Right atrium auricular region (tissue), 2 donors: Measurements from ENCODE around the gene FAM83E. TPM values are rescaled to one million over a fixed set of nuclear protein-coding genes. Genes with fewer than 3 reads are reported as not detected.

Experiments used
- DNase-seq: peaks from one replicate; pipeline ENCODE4 v3.0.0-alpha.2; 2019; ENCODE audit warnings: low spot score
- H3K27ac ChIP-seq, 2 donors: fragments of 200-600 bp; sonication (generic); 1 replicate in 1 of 2; 2 replicates in 1 of 2; pipeline ENCODE4 v1.5.1; 2016 to 2019
- H3K27me3 ChIP-seq, 2 donors: fragments of 200-600 bp; sonication (generic); one replicate each; pipeline versions ENCODE4 v1.5.1 to v1.6.0; 2017 to 2019
- H3K36me3 ChIP-seq: fragments of 200-600 bp; sonication (generic); one replicate; pipeline ENCODE4 v1.5.1; 2016
- H3K4me1 ChIP-seq, 2 donors: fragments of 200-600 bp; sonication (generic); one replicate each; pipeline versions ENCODE4 v1.5.1 to v1.6.0; 2017 to 2019
- H3K4me3 ChIP-seq, 2 donors: fragments of 200-600 bp; sonication (generic); 1 replicate in 1 of 2; 2 replicates in 1 of 2; pipeline ENCODE4 v1.5.1; 2017 to 2019; ENCODE audit warnings: mild to moderate bottlenecking in 1 of 2, moderate library complexity in 1 of 2
- H3K9me3 ChIP-seq, 2 donors: fragments of 200-600 bp; sonication (generic); one replicate each; pipeline ENCODE4 v1.5.1; 2019
- total RNA-seq, 2 donors: library from RNA; depleted of rRNA; stranded (reverse); fragments of >200 nt; gene quantifications; one replicate each; pipeline ENCODE4 v1.1.0, GENCODE V29; 2016
- TF ChIP-seq, protein P1 (sequence below), 2 donors: fragments of 200-600 bp; sonication (generic); IDR thresholded peaks; one replicate each; pipeline ENCODE4 v1.5.1; 2019; ENCODE audit warnings: antibody characterized with exemption in 2 of 2

FAM83E gene
- total RNA-seq, 2 donors from 2014 or later = not detected

DNA sequence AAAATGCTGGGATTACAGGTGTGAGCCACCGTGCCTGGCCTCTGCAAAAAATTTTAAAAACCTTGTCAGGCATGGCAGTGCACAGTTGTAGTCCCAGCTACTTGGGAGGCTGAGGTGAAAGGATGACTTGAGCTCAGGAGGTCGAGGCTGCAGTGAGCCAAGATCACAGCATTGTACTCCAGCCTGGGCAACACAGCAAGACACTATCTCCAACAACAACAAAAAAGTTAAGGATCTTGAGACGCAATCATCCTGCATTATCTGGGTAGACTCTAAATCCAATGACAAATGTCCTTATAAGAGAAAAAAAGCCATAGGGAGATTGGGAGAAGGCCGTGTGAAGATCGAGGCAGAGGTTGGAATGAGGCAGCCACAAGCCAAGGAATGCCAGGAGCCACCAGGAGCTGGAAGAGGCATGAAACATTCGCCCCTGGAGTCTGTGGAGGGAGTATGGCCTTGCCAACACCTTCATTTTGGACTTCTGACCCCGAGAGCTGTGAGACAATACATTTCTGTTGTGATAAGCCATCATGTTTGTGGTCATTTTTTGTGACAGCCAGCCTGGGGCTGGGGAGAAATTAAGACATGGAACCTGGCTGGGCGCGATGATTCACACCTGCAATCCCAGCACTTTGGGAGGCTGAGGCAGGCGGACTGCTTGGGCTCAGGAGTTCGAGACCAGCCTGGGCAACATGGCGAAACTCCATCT, 36.3 kb upstream of the FAM83E start:
- no peaks in the 10 kb centered on the region for H3K36me3 ChIP-seq
- DNase-seq = no peak
- H3K4me1 ChIP-seq = peaks cover 0 to 4% of the 10 kb centered on the region in 2 donors
- TF ChIP-seq, protein P1, sequence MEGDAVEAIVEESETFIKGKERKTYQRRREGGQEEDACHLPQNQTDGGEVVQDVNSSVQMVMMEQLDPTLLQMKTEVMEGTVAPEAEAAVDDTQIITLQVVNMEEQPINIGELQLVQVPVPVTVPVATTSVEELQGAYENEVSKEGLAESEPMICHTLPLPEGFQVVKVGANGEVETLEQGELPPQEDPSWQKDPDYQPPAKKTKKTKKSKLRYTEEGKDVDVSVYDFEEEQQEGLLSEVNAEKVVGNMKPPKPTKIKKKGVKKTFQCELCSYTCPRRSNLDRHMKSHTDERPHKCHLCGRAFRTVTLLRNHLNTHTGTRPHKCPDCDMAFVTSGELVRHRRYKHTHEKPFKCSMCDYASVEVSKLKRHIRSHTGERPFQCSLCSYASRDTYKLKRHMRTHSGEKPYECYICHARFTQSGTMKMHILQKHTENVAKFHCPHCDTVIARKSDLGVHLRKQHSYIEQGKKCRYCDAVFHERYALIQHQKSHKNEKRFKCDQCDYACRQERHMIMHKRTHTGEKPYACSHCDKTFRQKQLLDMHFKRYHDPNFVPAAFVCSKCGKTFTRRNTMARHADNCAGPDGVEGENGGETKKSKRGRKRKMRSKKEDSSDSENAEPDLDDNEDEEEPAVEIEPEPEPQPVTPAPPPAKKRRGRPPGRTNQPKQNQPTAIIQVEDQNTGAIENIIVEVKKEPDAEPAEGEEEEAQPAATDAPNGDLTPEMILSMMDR (IDR thresholded peaks at IDR 0.05) = no peak
- no peak overlapping the region for H3K27ac ChIP-seq
- no peak overlapping the region for H3K4me3 ChIP-seq
- H3K27me3 ChIP-seq = no peaks in the 10 kb centered on the region
- no peaks in the 10 kb centered on the region for H3K9me3 ChIP-seq

DNA sequence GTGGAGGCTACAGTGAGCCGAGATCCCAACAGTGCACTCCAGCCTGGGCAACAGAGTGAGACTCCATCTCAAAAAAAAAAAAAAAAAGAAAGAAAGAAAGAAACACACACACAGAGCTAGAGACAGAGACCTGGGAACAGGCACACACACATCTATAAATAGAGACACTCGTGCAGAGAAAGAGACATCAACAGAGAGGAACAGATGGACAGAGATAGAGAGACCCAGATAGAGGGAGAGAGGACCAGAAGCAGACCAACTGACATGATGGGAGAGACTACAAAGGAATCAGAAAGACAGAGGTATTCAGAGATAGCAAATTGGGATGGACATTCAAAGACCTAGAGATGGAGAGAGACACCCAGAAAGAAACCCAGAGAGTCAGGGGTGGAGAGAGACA, 33.3 kb upstream of the FAM83E start:
- TF ChIP-seq, protein P1 (IDR thresholded peaks at IDR 0.05) = no peak
- Histone ChIP-seq H3K27ac (no peak overlapping the region), H3K4me1 (peaks cover 0 to 23% of the 10 kb centered on the region in 2 donors), H3K27me3 (no peaks in the 10 kb centered on the region), H3K4me3 (no peak overlapping the region), H3K36me3 (no peaks in the 10 kb centered on the region), H3K9me3 (no peaks in the 10 kb centered on the region)
- no peak for DNase-seq

DNA sequence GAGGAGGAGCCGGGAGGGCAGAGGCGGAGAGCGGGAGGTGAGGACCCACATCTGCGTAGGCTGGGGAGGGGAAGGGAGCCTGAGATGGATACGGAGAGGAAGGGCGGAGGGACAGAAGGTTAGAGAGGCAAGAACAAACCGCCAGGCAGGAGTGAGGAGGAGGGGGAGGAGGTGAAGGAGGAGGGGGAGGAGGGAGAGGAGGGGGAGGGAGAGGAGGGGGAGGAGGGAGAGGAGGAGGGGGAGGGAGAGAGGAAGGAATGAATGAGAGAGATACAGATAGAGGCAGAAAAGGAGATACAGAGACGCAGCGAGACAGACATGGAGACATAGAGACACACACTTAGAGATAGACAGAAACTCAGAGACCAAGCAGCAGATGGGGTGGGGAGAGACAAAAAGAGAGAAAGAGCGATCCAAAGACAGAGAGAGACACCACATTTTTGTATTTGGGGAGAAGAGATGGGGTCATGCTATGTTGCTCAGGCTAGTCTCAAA, 31.9 kb upstream of the FAM83E start:
- H3K27ac ChIP-seq = peak overlapping the region; percentile 79 to 81
- TF ChIP-seq, protein P1 (IDR thresholded peaks at IDR 0.05) = no peak
- H3K4me1 ChIP-seq = peaks cover 0 to 23% of the 10 kb centered on the region in 2 donors
- DNase-seq = no peak
- peak overlapping the region; percentile 47 to 57 for H3K4me3 ChIP-seq
- no peaks in the 10 kb centered on the region for H3K27me3 ChIP-seq
- no peaks in the 10 kb centered on the region for H3K36me3 ChIP-seq
- no peaks in the 10 kb centered on the region for H3K9me3 ChIP-seq

DNA sequence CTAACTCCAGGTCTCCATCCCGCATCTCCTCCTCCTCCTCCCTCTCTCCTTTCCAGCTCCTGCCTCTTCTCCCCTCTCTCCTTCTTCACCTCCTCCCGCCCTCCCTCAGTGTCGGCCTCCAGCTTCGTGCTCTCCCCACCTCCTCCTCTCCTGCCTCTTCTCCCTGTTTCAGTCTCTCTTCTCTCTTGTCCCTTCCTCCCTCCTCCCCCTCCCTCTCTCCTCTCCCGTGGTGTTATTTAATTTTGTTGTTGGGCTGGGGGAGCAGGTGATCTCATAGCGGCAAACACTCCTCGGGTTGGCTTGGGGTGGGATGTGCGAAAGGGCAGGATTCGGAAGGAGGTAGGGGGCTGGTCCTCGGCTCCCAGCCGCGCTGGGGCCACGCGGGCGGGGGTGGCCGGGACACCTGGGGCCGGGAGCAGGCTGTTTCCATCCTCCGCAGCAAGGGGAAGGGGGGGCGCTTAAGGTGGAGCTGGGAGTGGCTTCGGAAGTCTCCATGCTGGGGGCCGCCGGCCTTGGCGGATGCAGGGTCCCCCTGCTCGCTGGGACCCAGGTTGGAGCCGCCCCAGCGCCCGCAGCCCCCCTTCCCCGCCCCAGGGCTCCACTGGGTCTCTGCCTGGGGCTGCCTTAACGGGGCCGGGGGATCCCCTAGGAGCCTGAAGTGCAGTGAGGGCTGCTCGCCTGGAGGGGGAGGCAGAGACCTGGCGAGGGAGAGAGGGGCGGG, 31.3 kb upstream of the FAM83E start, which contains the start of gene CA11:
CA11 (minus strand) TSS at position 187 of the 721 bp plus-strand sequence. CDS start 555 bp downstream, outside the sequence.
- Histone ChIP-seq H3K27ac (peak within 1 kb of the TSS; percentile 79 to 81), H3K9me3 (no peaks in the 10 kb centered on the region), H3K36me3 (no peaks in the 10 kb centered on the region), H3K4me1 (peaks cover 0 to 23% of the 10 kb centered on the region in 2 donors), H3K27me3 (no peaks in the 10 kb centered on the region), H3K4me3 (peak within 1 kb of the TSS; percentile 47 to 57)
- peak; percentile 88 for DNase-seq
- TF ChIP-seq, protein P1 (IDR thresholded peaks at IDR 0.05) = peak; percentile 79 to 95

DNA sequence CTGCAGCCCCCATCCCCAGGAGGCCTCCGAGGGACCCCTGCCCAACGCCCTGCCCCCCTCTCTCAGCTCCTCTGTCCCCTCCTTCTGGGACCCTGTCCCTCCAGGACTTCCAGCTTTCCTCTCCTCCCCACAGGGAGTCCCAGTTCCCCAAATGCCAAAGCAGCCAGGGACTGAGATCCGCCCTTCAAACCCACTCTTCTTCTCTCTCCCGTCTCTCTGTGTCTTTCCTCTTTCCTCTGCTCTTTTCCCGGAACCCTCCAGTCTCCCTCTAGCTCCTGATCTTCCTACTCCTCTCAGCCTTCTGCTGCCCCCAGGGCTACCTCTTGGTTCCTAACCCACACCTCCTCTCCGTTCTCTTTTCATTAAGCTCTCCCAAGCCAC, 30.7 kb upstream of the FAM83E start:
- DNase-seq = no peak
- Histone ChIP-seq H3K27ac (peak overlapping the region; percentile 79 to 81), H3K9me3 (no peaks in the 10 kb centered on the region), H3K36me3 (no peaks in the 10 kb centered on the region), H3K27me3 (no peaks in the 10 kb centered on the region), H3K4me3 (peak overlapping the region; percentile 47 to 57), H3K4me1 (peaks cover 0 to 23% of the 10 kb centered on the region in 2 donors)
- TF ChIP-seq, protein P1 (IDR thresholded peaks at IDR 0.05) = no peak
